Stimulated activated CD4-positive, alpha-beta T cell treated with anti-CD3 and anti-CD28 coated beads, Interleukin-2, amount 100 ng/mL, for 4 hours (primary cell): ENCODE data around the gene TECTA.

ENCODE experiments used
- DNase-seq: peaks from one replicate; pipeline ENCODE4 v3.0.0-alpha.2; 2020; ENCODE audit warnings: low read depth

The TECTA gene

GRCh38 chr11:121100943-121101342 lies at the start of gene TECTA:
Gene TECTA, plus strand, starts transcription at chr11:121101243. Its CDS starts 1,423 bp downstream, at chr11:121102666.
- DNase-seq: no peak

GRCh38 chr11:121053244-121053643 lies 47.8 kb upstream of the TECTA start:
- no peak for DNase-seq

DNA sequence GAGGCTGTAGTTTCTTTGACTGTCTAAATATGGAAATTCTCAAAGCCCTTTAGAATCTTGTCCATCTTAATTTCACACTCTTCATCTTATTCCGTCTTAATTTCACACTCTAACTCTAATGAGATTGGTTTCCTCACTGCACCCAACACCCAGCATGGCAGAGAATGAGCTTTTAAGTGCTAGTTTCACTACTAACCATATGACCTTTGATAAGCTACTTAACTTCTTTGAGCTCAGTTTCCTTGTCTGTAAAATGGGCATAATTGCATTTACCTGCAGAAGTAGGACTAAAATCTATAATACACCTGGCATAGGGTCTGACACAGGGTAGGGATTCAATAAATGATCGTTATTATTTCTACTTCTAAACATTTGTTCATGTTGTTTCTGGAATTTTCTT lies 46.8 kb upstream of the TECTA start:
- no peak for DNase-seq

DNA sequence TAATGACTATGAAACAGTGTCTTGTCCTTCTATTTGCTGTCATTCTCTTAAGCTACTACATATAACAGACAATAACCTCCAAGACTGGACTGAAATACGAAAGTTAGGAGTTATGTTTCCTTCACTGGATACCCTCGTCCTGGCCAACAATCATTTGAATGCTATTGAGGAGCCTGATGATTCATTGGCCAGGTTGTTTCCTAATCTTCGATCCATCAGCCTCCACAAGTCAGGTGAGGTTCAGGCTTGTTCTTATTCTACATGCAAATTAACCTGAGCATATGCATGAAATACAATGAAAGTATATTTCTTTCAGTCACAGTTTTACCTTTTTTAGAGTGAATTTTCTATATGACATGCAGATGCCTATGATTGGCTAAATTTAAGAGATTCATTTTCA lies 46.0 kb upstream of the TECTA start:
- DNase-seq: no peak

- DNase-seq: no peak
Observed at GRCh38 chr11:121057922-121058321, 43.1 kb upstream of the TECTA start.

DNA sequence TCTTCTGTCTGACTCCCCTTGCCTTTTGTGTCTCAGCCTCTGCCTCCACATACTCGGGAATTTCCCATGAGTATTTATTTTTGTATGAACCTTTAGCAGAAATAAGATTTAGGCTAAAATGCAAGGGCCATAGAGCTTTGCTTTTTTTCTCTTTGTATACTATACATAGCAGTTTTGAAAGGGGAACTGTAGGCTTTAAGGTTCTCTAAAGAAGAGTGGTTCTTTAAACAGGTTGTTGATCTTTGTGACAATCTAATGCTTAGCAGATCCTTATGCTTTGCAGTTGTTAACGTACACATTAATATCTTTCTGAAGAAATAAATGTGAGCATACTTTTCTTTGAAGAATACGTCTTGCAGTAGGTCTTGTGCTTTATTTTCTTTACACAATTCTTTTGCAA lies 42.1 kb upstream of the TECTA start:
- no peak for DNase-seq

- no peak for DNase-seq
Observed at GRCh38 chr11:121059605-121060004, 41.4 kb upstream of the TECTA start.

- no peak for DNase-seq
Observed at GRCh38 chr11:121063728-121064127, 37.3 kb upstream of the TECTA start.

DNA sequence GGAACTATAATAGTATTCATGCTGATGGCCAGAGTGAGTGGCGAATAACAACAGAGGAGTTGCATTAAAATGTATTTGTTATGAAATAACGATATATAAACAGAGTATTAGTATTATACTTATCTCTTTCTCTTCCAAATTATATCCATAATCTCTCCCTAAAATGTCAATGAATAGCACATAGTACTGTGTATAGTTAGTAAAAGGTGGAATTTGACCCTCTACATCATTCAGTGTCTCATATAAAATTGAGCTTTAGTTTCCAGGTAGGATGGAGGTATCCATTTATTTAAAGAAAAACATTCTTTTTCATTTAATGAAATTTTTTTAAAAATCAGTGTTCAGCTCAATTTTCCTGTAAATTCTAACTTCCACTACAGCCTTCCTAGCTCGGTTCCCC lies 34.4 kb upstream of the TECTA start:
- DNase-seq: no peak

- no peak for DNase-seq
Observed at GRCh38 chr11:121067026-121067425, 34.0 kb upstream of the TECTA start.

- no peak for DNase-seq
Observed at GRCh38 chr11:121067453-121067852, 33.6 kb upstream of the TECTA start.

GRCh38 chr11:121067962-121068647 lies 32.9 kb upstream of the TECTA start:
- DNase-seq: no peak

- no peak for DNase-seq
Observed at GRCh38 chr11:121068787-121069186, 32.3 kb upstream of the TECTA start.

DNA sequence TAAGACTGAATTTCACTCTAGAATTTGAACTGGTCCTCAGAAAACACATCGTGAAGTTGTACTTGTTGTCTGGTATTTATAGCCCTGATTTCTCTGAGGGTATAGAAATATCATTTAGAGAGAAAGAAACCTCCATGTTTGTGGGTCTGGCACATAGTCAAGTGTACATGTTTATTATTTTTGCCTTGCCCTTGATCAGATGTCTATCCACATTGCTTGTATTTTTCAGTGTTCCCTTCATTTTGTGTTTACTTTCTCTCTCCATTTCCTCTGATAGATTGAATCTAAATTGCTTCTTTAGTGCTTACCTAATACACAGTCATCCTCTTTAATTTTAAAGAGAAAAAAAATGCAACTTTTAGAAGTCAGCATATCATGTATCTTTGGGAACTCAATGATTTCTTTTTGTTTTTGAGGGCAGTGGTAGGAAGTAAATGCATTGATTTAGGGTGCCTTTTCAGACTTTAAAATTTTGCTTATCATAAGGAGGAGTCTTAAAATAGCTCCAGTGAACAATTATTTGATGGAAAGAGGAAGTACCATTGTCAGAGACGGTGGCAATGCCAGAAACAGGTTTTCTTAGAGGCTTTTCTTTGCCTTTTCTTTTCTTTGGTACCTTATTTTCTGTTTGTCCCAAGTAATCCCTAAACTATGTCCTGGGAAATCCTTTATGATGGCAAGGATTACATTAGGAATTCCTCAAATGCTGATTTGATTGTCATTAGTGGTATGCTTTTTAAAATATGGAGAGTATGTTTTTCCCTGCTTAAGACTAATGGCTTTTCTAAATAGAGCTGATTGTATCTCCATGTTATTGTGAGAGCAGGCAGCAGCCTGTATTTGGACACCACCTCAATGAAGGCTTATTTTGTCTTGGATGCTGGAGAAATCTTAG lies 29.8 kb upstream of the TECTA start:
- DNase-seq: no peak

- no peak for DNase-seq
Observed at GRCh38 chr11:121071846-121072450, 29.1 kb upstream of the TECTA start.

DNA sequence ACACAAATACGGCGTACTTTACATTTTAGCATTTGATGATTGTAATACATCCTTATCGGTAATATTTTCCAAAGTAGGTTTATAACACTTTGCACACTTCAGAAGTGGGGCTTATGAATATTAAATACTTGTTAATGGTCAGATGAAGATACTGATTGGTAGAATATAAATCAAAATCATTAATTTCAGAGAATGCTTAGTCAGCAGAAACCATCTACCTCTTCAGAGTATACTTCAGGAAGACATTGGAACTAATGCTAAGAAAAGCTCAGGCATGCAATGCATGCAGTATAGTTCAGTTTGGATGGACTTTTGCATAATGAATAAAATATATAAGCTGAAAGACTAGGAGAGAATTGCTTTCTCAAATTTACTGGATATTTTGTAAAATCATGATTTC lies 19.7 kb upstream of the TECTA start:
- no peak for DNase-seq

GRCh38 chr11:121082219-121082618 lies 18.8 kb upstream of the TECTA start:
- DNase-seq: no peak

DNA sequence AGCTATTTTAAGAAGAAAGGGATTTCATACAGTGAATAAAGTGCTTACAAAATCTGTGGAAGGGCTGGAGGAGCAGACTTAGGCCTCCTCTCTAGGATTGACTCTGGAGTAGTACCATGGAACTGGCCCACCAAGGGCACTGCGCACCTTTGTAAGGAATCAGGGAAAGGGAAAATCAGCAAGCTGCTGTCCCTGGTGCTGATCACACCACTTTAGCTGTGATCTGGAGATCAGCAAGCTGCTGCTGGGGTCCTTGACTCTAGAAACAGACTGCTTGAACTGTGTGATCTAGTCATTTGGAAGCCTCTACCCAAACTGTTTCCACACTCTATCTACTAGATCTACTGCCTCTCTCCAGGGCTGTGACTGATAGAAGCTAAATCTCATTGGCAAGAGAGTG lies 18.4 kb upstream of the TECTA start:
- DNase-seq: no peak

DNA sequence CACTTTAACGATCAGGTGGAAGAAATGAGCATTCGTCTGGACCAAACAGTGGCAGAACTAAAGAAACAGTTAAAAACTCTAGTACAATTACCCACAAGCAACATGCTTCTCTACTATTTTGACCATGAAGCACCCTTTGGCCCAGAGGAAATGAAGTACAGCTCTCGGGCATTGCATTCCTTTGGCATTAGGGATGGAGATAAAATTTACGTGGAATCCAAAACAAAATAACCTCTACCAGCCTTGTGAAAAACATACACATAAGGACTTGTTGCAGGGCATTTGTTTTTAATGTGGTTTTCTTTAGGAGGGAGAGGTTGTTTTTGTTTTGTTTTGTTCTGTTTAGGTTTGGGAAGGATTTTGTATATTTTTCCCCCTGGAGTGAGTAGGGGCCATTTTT lies 14.2 kb upstream of the TECTA start:
- no peak for DNase-seq

DNA sequence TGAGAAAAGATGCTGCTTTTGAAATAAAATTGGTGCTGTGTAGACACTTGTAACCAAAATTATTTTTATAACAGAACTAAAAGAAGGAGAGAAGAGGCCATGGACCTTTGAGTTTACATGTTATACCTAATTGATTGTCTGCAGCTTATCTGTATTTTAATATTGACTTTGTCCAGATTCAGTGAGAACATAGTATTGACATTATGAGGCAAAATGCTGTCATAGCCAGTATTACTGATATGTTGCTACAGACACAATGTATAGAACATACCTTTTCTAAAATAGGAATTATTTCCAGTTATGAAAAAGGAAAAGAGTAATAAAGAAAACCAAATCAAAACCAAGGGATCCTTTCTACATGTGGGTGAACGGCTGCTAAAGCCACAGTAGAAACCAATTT lies 11.5 kb upstream of the TECTA start:
- DNase-seq: no peak

GRCh38 chr11:121090145-121090721 lies 10.8 kb upstream of the TECTA start:
- DNase-seq: no peak

DNA sequence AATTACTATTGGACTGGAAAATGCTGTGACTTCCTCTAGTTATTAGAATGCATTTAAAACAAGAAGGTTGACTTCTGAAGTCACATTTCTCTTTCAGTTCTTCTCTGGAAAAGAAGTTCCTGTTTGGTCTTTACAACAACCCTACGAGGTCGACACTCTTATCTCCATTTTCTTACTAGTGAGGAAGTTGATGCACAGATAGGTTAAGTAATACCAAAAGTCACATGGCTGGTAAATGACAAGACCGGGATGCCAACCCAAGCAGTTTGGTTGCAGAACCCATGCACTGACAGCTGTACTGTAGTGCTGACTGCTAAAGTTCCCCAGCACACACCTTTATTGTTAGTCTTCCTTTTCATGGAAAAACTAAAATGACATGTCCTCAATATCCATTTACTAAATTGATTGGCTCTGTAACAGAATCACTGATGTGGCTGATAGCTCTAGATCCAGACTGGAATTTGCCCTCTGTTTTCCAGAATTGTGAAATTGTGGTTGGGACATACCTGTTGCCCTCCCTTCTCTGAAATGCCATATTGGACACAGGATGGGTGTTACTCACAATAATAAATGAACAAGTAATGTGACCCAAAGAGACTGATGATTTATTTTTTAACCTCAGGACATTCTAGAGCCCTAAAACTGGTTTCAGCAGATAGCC lies 9.4 kb upstream of the TECTA start:
- DNase-seq: no peak
